Transverse colon (tissue), 4 donors: Measurements from ENCODE around the gene THBD.

ENCODE experiments used
- EP300 ChIP-seq: sonication (generic); formaldehyde crosslinking; IDR thresholded peaks from one replicate; pipeline ENCODE4 v1.6.1; 2017; ENCODE audit warnings: antibody characterized with exemption, low read depth
- POLR2AphosphoS5 ChIP-seq, 3 donors: sonication (generic); formaldehyde crosslinking; IDR thresholded peaks; one replicate each; pipeline ENCODE4 v1.6.1; 2016; ENCODE audit warnings: antibody characterized with exemption in 3 of 3
- TF ChIP-seq, protein P1 (sequence below), 5 experiments: fragments of 200-600 bp in 3 of 5; fragments of 450-650 bp in 2 of 5; sonication (generic) in 3 of 5; IDR thresholded peaks; 1 replicate in 2 of 5; 2 replicates in 3 of 5; pipeline ENCODE4 v1.5.1; 2016 to 2017; ENCODE audit warnings: antibody characterized with exemption in 5 of 5, inconsistent platforms in 3 of 5, mild to moderate bottlenecking in 2 of 5, moderate library complexity in 1 of 5

DNA sequence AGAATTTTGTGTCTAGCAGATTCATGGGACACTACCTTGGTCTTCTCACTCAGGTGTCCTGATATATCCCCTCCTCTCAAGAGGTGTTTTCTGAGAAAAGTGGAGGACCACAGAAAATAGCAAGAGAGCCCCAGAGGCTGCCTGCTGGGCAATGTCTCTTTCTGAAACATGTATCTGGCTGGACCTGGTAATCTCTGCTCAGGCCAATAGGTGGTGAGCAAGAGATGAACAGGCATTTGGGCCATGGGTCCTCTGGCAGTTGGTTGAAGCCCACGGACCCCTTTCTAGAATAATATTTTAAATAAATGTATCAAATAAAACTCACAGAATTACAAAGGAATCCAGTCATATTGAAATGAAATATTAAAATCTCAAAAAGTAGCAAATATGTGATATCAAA, 8.8 kb upstream of the THBD start:
- TF ChIP-seq, protein P1, sequence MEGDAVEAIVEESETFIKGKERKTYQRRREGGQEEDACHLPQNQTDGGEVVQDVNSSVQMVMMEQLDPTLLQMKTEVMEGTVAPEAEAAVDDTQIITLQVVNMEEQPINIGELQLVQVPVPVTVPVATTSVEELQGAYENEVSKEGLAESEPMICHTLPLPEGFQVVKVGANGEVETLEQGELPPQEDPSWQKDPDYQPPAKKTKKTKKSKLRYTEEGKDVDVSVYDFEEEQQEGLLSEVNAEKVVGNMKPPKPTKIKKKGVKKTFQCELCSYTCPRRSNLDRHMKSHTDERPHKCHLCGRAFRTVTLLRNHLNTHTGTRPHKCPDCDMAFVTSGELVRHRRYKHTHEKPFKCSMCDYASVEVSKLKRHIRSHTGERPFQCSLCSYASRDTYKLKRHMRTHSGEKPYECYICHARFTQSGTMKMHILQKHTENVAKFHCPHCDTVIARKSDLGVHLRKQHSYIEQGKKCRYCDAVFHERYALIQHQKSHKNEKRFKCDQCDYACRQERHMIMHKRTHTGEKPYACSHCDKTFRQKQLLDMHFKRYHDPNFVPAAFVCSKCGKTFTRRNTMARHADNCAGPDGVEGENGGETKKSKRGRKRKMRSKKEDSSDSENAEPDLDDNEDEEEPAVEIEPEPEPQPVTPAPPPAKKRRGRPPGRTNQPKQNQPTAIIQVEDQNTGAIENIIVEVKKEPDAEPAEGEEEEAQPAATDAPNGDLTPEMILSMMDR (IDR thresholded peaks at IDR 0.05), result no peak
- TF ChIP-seq EP300 (no peak), POLR2AphosphoS5 (IDR thresholded peaks at IDR 0.05) (no peak)
